Measurements from ENCODE around the gene GLB1L2.

Gene GLB1L2

DNA sequence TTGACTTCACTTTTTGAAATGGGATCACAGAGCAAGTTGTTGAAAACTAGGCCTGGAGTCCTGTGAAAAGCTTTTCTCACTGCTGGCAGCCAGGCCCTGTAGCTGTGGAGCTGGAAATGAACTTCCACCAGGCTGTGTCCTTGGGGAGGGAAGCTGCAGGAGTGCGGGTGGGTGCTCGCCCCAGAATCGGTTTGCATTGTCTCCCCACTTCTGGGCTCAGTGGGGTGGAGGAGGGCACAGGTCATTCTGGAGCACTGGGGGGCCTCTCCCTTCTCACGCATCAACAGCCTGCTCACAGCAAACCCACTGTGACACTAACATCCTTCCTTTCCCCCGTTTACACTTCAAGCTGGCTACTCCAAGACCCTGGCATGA lies 15.2 kb downstream of the GLB1L2 start:
- no peak for DNase-seq (ENCODE audit: extremely low read depth in 1 of 2, low read depth in 1 of 2)

DNA sequence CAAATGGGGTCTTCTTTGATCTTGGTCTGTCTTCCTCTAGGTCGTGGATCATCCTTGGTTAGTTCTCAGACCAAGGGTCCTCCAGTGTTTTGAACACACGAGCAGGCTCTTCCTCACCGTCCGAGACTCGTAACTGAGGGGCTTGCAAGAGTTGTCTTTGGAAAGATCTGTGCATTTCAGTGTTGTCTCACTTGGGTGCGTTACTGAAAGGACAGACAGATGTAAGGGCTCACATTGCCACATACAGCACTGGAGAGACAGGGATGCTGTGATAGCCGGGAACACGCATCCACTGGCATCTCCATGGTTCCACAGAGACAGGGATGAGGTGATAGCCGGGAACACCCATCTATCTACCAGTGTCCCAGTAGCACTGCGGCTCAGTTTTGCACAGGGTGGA lies 15.7 kb downstream of the GLB1L2 start:
- DNase-seq (ENCODE audit: extremely low read depth in 1 of 2, low read depth in 1 of 2): no peak

DNA sequence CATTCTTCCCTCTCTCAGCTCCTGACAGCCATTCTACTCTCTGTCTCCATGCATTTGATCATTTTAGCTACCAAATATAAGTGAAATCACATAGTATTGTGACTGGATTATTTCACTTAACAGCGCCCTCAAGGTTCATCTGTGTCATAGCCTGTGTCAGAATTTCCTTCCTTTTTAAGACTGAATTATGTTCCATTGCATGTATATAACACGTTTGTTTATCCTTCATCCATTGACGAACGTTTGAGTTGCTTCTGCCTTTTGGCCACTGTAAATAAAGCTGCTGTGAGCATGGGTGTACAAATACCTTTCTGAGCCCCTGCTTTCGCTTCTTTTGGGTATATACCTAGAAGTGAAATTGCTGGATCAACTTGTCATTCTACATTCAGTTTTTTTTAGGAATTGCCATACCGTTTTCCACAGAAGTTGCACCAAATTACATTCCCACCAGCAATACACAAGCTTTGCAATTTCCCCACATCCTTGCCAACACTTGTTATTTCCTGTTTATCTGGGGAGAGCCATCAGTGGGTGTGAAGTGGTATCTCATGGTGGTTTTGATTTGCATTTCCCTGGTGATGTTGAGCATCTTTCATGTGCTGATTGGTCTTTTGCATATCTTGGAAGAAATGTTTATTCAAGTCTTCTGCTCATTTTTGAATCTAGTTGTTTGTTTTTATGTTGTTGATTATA lies 17.5 kb downstream of the GLB1L2 start:
- no peak for DNase-seq (ENCODE audit: extremely low read depth in 1 of 2, low read depth in 1 of 2)

DNA sequence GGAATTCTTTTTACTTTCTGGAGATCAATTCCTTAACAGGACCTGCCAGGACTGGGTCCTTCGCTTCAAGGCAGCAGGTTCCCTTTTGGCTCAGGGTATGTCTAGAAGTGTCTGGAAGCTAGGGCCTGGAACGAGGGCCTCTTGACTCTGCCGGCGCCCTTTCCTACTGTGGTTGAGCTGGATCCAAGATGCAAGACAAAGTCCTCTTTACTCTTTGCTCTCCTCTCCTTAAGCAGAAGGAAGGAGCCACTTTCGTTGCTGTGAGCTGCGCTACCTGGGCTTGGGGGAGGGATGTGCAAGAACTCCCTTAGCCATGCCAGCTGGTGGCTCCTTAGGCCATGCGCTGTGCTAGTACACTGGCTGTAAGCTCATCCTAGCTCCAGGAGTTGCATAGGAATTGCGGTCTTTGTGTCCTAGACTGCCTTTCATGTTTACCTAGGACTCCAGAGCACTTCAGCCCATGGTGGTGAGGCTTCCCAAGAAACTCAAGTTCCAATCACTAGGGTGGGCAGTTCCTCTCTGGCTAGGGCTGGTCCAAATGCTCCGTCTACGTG lies 18.1 kb downstream of the GLB1L2 start:
- DNase-seq (ENCODE audit: extremely low read depth in 1 of 2, low read depth in 1 of 2): no peak

DNA sequence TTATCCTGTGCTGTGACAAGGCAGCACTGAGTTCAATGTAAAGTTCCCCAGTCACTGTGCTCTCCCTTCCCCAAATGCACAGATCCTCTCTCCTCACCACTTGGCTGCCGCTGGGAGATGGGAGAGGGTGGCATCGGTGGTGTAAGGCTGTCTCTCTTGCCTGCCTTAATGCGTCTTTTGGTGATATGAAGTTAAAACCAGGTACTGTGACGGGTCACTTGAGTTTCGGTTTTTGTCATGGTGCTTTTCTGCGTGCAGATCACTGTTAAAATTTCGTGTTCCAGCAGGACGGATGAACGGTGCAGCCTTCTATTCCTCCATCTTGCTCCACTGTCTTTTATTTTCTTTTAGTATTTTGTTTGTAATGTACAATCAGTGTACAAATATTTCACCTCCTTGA lies 18.6 kb downstream of the GLB1L2 start:
- no peak for DNase-seq (ENCODE audit: extremely low read depth in 1 of 2, low read depth in 1 of 2)

DNA sequence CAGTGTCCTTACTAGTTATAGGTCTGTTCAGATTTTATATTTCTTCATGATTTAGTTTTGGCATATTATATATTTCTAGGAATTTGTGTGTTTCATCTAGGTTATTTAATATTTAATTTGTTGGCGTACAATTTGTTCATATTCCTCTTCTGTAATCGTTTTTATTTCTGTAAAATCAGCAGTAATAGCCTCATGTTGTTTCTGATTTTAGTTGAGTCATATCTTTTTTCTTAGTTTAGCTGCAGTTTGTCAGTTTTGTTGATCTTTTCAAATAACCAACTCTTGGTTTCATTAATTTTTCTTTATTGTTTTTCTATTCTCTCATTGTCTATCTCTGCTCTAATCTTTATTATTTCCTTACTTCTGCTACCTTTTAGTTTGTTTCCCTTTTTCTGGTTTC lies 20.3 kb downstream of the GLB1L2 start:
- no peak for DNase-seq (ENCODE audit: extremely low read depth in 1 of 2, low read depth in 1 of 2)

DNA sequence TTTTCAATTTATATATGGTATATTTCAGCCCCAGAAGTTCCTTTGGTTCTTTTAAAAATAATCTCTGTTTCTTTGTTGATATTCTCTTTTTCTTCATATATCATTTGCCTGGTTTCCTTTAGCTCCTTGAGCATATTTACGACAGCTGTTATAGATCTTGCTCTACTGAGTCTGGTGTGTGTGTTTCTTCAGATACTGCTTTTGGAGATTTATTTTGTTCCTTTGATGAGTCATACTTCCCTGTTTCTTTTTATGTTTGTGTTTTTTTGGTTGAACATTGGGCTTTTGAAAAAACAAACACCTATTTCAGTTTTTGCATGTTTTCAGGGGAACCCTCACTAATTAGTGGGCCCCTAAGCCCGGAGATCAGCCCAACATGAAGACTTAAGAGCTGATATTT lies 23.3 kb downstream of the GLB1L2 start:
- DNase-seq (ENCODE audit: extremely low read depth in 1 of 2, low read depth in 1 of 2): no peak

DNA sequence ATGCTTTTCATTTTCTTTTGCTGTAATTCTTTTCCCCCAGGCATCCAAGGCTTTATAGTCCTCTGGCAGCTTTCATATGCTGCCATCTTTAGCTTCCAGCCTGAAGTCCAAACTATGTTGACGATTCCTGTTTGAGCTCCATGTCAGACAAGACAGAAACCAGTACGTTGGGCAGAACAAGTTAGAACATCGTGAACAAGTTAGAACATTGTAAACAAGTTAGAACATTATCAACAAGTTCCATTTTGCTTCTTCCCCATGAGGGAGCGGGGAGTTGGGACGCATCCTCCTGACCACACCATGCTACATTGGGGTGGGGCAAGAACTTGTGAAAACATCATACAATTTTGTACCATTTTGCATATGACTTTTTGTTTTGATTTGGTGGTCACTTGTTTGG lies 23.9 kb downstream of the GLB1L2 start:
- no peak for DNase-seq (ENCODE audit: extremely low read depth in 1 of 2, low read depth in 1 of 2)

DNA sequence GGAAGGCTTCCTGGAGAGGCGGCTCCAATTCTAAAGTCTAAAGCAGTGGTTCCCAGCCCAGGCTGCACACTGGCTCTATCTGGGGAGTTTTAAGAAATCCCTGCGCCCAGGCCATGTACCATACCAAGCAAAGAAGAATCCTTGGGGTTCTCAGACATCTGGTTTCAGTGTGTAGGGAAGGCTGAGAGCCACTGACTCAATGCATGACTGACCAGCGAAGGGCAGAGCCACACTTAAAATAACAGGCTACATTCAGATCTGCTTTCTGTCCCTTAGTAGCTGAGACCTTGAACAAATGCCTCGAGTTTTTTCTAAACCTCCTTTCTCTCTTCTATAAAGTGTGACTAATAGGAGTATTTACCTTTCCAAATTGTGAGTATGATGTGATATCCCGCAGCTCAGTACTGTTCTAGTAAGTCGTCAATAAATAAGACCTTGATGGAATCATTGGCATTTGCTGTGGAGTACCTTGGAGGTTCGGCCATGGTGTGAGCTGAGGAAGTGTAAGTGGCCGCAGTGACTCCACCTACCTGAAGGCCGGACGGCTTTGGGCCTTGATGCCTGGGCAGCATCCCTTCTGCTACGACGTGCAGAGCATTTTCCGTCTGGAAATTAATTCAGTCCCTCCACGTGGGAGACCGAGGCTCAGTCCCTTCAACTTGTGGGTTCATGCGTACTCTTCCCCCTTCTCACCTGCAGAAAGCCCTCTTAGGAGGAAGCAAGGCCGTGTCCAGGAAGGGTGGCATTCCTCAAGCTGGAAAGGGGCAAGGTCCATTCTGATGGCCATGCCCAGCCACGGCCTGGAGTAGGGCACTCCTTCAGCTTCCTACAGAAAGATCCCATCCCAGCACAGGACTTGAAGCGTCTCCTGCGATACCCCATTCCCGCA lies 25.1 kb downstream of the GLB1L2 start:
- DNase-seq (ENCODE audit: extremely low read depth in 1 of 2, low read depth in 1 of 2): no peak

DNA sequence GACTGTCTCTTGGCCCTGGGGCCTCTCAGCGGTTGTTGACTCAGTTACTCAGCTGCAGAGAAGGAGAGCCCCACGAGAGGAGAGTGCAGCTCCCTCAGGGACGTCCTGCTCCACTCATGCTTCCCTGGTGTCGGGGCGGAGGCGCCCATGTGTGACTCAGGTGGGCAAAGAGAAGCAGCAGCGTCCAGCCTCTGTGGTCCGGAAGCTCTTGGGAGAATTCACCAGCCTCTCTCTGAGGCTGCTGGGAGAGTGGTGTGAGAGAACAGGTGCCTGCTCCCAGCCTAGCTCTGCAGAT lies 25.7 kb downstream of the GLB1L2 start:
- no peak for DNase-seq (ENCODE audit: extremely low read depth in 1 of 2, low read depth in 1 of 2)

DNA sequence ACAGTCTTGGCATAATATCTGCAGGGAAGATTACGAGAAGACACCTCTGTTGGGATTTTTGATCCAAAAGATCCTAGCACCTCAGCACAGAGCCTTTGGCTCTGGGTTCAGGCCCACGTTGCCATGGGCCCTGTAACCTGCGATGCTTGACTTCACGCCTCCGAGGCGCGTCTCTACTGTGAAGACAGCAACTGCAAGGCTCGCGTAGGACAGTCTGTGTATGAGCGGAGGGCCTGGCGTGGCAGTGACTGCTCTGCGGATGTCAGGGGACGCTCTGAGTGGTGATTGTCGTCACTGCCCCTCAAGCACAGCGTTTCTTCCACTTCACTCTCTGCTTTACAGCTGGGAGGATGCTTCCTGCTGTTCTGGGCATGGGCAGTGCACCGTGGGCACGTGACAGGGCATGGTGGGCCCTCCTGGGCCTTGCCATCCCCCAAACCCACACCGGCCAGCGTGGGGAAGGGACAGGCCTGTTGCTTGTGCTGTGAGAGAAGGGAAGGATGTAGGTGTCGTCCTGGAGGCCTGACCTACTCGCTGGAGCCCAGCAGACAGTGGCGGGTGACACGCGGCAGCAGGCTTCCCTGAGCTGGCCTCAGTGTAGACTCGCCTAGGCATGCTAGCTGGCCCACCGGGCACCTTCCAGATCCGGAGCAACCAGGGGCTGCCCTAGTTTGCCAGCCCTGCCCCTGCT lies 26.5 kb downstream of the GLB1L2 start:
- no peak for DNase-seq (ENCODE audit: extremely low read depth in 1 of 2, low read depth in 1 of 2)

DNA sequence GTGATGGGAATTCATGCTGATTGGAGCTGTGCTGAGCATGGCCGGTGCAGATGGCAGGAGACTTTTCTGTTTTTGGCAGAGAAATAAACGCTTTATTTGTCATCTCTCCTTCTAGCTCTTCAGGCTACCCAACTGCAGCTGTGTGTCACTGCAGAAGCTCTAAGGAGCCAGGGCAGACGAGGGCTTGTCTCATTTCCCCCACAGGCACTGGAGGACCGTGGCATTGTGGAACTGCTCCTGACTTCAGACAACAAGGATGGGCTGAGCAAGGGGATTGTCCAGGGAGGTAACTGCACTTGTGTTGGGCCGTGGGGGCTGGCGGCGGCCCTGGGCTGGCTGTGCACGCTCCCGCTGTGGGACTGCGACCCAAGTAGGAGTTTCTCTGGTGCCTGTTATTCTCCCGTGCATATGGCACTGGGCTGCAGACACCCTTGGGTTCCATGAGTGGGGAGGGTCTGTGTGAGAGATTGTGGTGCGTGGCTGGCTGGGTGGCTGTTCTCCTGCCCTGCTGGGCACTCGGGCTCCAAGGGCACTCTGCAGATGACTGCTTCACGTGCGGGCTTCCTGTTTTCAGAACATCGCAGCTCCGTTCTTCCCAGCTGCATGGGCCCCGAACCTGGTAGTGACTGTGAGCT lies 27.2 kb downstream of the GLB1L2 start:
- DNase-seq (ENCODE audit: extremely low read depth in 1 of 2, low read depth in 1 of 2): no peak

DNA sequence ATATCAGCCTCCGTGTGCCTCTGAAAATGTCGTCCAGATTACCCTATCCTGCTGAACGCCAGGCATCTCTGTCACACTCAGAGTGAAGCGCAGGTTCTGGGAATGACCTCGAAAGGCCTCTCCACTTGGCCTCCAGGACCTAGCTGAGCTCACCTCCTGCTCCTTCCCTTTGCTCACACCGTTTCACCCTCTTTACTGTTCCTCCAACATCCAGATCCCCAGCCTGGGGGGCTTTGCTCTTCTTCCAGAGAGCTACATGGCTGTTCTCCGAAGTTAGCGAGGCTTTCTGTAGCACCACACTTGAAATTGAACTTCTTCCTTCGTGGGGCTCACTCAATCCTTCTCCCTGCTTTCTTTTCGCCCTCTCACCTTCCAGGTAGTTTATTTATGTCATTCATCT lies 27.9 kb downstream of the GLB1L2 start:
- no peak for DNase-seq (ENCODE audit: extremely low read depth in 1 of 2, low read depth in 1 of 2)

DNA sequence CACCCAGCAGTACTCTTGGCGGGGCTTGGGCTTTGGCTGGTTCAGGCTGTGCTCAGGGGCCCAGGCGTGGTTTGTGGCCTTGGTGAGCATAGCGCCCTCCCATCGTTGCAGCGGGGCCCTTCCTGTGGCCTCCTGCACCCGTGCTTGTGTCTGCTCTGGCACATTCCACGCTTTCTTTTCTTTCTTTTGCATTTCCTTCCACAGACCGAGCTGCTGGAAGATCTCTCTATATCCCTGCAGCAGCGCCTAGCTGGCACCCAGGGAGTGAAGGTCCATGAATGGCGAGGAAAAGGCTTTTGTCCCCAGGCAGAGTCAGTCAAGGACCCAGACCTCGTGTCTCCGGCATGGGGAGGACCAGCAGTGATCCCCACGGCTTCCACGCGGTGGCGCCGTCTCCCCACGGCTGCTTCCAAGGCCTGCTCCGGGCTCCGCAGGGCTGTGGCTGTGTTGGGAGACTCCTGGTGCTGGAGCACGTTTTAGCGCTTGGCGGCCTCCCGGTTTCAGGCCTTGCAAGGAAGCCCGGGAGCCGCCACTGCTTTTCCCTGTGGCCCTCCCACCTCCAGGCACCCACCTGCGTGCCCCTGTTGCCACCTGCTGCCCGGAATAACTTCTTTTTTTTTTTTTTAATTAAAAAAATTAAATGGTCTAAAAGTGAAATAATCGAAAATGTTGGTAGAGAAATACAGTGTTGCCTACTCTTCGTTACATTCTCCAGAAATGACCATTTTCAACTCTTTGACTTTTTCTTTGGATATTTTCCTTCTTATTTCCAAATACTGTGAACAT lies 28.5 kb downstream of the GLB1L2 start:
- peak; percentile 53 to 55 for DNase-seq (ENCODE audit: extremely low read depth in 1 of 2, low read depth in 1 of 2)

DNA sequence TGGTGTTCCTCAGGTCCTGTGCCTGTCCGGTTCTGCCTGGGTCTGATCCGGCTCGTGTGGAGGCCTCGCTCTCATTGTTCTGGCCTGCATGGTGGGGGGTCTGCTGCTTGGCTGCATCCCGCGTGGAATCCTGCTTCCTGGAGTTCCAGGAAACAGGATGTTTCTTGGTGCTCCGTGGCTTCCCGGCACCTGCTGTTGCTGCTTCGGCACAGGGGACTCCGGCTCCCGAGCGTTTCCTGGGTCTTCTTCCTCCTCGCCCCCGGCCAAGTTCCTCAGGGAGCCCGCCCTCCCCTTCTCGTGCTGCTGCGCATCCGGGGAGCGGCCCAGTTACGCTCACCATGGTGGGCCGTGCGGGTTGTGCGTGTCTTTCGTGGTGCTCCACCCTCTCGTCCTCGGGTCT lies 29.9 kb downstream of the GLB1L2 start:
- no peak for DNase-seq (ENCODE audit: extremely low read depth in 1 of 2, low read depth in 1 of 2)

DNA sequence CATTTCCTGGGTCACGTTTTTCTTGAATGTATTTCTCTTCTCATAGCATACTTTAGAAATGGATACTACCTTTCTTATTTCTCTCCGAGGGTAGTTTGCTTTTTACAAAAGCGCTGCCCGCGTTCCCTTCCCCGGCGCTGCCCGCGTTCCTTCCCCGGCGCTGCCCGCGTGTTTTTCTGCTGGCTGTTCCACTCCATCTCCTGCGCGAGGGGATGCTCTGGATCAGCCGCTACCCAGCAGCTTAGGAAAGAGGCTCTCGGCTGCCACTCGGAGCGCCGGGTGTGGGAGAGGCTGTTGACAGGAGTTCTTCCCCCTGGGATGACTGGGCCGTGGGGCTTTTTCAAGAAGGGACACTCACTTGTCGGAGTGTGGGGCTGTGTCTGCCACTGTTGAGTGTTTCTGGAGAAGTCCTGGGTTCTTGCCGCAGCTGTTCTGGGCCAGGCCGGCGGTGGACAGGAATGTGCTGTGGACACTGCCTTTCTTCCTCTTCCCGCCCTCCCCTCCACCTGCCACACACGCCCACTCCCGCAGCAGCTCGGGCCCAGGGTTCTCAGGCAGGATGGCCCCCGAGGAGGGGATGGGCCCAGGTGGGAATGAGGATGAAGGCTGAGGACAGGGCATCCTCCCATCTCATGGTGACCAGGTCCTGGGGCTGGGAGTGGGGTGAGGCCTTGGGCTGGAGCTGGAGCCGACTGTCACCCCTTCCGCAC lies 30.6 kb downstream of the GLB1L2 start:
- DNase-seq (ENCODE audit: extremely low read depth in 1 of 2, low read depth in 1 of 2): no peak

DNA sequence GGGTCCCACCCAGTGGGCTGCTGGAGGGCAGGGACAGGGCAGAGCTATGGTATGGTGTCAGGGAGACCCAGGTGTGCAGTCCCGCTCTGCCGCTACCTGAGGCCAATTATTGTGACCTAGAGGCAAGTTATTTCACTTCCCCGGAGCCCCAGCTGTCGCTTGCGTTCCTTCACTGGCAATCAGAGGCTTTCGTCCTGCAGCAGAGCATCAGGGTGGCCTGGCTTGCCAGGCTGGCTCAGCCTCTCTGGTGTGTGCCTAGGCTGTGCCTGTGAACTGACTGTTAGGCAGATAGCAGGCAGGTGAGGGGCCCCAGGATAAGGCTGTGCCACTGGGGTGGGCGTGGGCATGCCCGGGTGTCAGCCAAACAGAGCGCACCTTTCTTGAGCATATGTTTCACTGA lies 31.4 kb downstream of the GLB1L2 start:
- no peak for DNase-seq (ENCODE audit: extremely low read depth in 1 of 2, low read depth in 1 of 2)

DNA sequence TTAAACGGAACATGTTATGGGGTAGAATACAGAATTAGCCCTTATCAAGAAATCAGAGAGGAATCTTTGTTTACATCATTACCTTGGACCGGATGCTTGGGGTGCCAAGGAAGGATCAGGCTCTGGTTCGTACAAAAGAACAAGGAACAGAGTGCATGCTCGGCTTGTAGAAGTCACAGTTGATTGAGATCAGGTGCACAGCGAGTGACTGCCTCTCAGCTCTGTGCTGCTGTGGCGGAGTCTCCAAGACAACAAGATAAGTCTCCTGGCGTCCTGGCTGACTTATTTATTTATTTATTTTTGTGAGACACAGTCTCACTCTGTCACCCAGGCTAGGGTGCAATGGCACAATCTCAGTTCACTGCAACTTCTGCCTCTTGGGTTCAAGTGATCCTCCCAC lies 31.8 kb downstream of the GLB1L2 start:
- DNase-seq (ENCODE audit: extremely low read depth in 1 of 2, low read depth in 1 of 2): no peak

DNA sequence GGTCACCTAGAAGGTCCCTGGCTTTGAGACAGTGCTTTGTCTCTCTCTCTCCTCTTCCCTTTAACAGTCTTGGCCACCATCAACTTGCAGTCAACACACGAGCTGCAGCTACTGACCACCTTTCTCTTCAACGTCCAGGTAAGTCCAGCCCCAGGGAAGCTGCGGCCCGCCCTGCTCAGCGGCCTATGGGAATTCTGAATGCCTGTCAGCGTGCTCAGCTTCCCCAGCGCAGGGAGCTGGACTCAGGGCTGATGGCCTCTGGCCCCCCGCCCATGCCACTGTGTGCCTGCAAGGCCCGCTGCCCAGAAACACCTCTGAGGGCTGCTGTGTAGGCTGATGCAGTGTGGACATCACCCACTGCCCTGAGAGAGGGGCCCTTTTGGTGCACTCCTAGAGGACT lies 32.5 kb downstream of the GLB1L2 start:
- no peak for DNase-seq (ENCODE audit: extremely low read depth in 1 of 2, low read depth in 1 of 2)
